ENCODE results near the gene FLNB. TPM values are rescaled to one million over a fixed set of nuclear protein-coding genes. Genes with fewer than 3 reads are reported as not detected.

Gene FLNB
- total RNA-seq, 2 donors from 2014 or later = 246 to 362 TPM

- no peak for DNase-seq
- peak overlapping the region; percentile 38 for H3K27ac ChIP-seq
- no peaks in the 10 kb centered on the region for H3K9me3 ChIP-seq
- H3K9ac ChIP-seq (ENCODE audit: low read depth in 2 of 2, low read length in 2 of 2) = peak overlapping the region in 1 of 2 donors; percentile 15
- TF ChIP-seq CTCF (IDR thresholded peaks at IDR 0.05) = no peak
- intact Hi-C loops (cut with DNase I) = no loop called here
- H3K36me3 ChIP-seq = peaks cover 13% of the 10 kb centered on the region
- H3K4me3 ChIP-seq = no peak overlapping the region
- H3K4me1 ChIP-seq = no peaks in the 10 kb centered on the region
- H3K27me3 ChIP-seq = no peaks in the 10 kb centered on the region
Observed at GRCh38 chr3:58101499-58102389, 93.5 kb downstream of the FLNB start.

GRCh38 chr3:58102390-58102750, 94.1 kb downstream of the FLNB start:
- no peak for DNase-seq
- Histone ChIP-seq H3K27ac (no peak overlapping the region), H3K9ac (ENCODE audit: low read depth in 2 of 2, low read length in 2 of 2) (no peak overlapping the region), H3K36me3 (peaks cover 9% of the 10 kb centered on the region), H3K4me3 (no peak overlapping the region), H3K4me1 (no peaks in the 10 kb centered on the region), H3K9me3 (no peaks in the 10 kb centered on the region), H3K27me3 (no peaks in the 10 kb centered on the region)
- intact Hi-C loops (cut with DNase I) = no loop called here
- no peak for TF ChIP-seq CTCF (IDR thresholded peaks at IDR 0.05)

- H3K36me3 ChIP-seq = peaks cover 7% of the 10 kb centered on the region
- no peak for TF ChIP-seq CTCF (IDR thresholded peaks at IDR 0.05)
- H3K9ac ChIP-seq (ENCODE audit: low read depth in 2 of 2, low read length in 2 of 2) = peak overlapping the region in 1 of 2 donors; percentile 30
- DNase-seq = no peak
- H3K27ac ChIP-seq = no peak overlapping the region
- H3K4me3 ChIP-seq = no peak overlapping the region
- intact Hi-C loops (cut with DNase I) = no loop called here
- H3K9me3 ChIP-seq = no peaks in the 10 kb centered on the region
- no peaks in the 10 kb centered on the region for H3K27me3 ChIP-seq
- H3K4me1 ChIP-seq = no peaks in the 10 kb centered on the region
Observed at GRCh38 chr3:58102976-58103451, 94.8 kb downstream of the FLNB start.

GRCh38 chr3:58104151-58104550, 95.9 kb downstream of the FLNB start:
- H3K4me3 ChIP-seq = no peak overlapping the region
- H3K9me3 ChIP-seq = no peaks in the 10 kb centered on the region
- DNase-seq = no peak
- no peak for TF ChIP-seq CTCF (IDR thresholded peaks at IDR 0.05)
- no peak overlapping the region for H3K9ac ChIP-seq (ENCODE audit: low read depth in 2 of 2, low read length in 2 of 2)
- H3K27me3 ChIP-seq = no peaks in the 10 kb centered on the region
- no peak overlapping the region for H3K27ac ChIP-seq
- H3K36me3 ChIP-seq = peaks cover 7% of the 10 kb centered on the region
- intact Hi-C loops (cut with DNase I) = no loop called here
- H3K4me1 ChIP-seq = no peaks in the 10 kb centered on the region

- DNase-seq = no peak
- peaks cover 3% of the 10 kb centered on the region for H3K36me3 ChIP-seq
- intact Hi-C loops (cut with DNase I) = no loop called here
- TF ChIP-seq CTCF (IDR thresholded peaks at IDR 0.05) = no peak
- H3K4me1 ChIP-seq = no peaks in the 10 kb centered on the region
- no peak overlapping the region for H3K9ac ChIP-seq (ENCODE audit: low read depth in 2 of 2, low read length in 2 of 2)
- H3K9me3 ChIP-seq = no peaks in the 10 kb centered on the region
- no peak overlapping the region for H3K4me3 ChIP-seq
- H3K27ac ChIP-seq = no peak overlapping the region
- no peaks in the 10 kb centered on the region for H3K27me3 ChIP-seq
Observed at GRCh38 chr3:58104712-58105111, 96.5 kb downstream of the FLNB start.
